ENCODE data around the gene MTMR3.

MTMR3 gene

DNA sequence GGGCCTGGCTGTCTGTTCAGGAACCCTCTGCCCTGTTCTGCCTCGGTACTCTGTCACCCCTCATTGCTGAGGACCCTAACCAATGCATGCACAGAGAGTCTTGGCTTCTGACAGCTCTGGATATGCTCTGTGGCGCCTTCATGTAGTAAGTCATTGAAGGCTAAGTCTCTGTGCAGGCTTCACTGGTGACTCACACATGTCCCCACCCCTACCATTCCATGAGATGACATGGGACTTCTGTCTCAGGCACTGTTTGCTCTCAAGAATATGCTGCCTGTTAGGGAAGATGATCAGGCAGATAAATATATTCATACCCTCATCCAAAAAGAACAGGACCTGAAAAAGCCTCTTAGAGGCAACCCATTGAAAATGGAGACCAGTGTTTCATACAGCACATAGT, 153.7 kb downstream of the MTMR3 start:
- no peak for DNase-seq (ENCODE audit: low read depth)
- no peak overlapping the region for H3K4me3 ChIP-seq (ENCODE audit: low read depth, low read length)
- TF ChIP-seq, protein P1, sequence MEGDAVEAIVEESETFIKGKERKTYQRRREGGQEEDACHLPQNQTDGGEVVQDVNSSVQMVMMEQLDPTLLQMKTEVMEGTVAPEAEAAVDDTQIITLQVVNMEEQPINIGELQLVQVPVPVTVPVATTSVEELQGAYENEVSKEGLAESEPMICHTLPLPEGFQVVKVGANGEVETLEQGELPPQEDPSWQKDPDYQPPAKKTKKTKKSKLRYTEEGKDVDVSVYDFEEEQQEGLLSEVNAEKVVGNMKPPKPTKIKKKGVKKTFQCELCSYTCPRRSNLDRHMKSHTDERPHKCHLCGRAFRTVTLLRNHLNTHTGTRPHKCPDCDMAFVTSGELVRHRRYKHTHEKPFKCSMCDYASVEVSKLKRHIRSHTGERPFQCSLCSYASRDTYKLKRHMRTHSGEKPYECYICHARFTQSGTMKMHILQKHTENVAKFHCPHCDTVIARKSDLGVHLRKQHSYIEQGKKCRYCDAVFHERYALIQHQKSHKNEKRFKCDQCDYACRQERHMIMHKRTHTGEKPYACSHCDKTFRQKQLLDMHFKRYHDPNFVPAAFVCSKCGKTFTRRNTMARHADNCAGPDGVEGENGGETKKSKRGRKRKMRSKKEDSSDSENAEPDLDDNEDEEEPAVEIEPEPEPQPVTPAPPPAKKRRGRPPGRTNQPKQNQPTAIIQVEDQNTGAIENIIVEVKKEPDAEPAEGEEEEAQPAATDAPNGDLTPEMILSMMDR (IDR thresholded peaks at IDR 0.05; ENCODE audit: low read depth, low read length, missing control alignments), result no peak

DNA sequence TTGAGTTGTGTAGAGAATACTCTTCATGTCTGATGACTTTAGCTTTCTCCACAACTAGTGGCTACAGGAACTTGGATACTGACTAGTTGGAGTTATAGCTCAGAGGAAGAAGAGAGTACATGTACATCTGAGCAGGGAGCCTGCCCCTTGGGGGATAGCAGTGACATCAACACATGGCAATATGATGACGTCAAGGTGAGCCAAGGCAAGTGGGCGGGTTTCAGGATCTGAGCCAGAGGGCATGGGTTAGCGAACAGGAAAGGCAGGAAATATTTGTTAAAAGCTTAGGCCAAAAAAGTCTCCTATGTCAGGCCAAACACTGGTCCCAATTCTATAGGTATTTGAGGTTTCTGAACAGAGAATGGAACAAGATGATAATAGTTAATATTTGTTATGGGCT, 155.2 kb downstream of the MTMR3 start:
- H3K4me3 ChIP-seq (ENCODE audit: low read depth, low read length), result no peak overlapping the region
- TF ChIP-seq, protein P1 (IDR thresholded peaks at IDR 0.05; ENCODE audit: low read depth, low read length, missing control alignments), result no peak
- DNase-seq (ENCODE audit: low read depth), result no peak

DNA sequence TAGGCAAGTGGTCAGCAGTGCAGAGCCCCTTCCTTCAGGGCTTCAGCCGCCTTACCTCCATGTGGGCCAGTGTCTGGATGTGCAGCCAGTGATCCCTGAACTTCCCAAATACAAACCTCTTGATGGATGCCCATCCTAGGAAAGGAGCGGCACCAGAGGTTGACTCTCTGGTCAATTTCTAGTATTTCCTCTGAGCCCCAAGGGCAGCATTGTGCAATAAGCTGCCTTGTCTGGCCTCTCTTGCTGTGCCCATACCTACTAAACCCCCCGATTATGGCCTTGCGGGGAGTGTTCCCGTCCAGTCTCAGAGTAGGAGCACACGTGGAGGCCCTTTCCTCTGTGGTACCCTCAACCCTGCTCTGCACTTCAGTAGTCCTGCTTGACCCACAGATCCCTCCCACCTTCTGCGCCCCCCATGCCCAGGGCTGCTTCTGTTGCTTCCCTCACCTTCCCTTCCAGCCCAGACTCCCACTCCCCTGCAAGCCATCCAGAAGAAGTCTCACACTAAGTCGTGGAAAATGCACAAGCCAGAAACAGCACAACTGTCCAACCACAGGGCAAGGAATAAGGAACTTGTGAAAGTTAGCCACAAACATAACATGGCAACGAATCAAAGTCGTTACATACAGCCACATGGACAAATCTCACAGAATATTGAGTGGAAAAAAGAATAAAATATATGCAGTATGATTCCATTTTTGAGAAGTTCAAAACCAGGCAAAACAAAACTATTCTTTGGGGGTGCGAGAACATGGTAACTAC, 157.7 kb downstream of the MTMR3 start:
- H3K4me3 ChIP-seq (ENCODE audit: low read depth, low read length), result no peak overlapping the region
- DNase-seq (ENCODE audit: low read depth), result no peak
- TF ChIP-seq, protein P1 (IDR thresholded peaks at IDR 0.05; ENCODE audit: low read depth, low read length, missing control alignments), result no peak

DNA sequence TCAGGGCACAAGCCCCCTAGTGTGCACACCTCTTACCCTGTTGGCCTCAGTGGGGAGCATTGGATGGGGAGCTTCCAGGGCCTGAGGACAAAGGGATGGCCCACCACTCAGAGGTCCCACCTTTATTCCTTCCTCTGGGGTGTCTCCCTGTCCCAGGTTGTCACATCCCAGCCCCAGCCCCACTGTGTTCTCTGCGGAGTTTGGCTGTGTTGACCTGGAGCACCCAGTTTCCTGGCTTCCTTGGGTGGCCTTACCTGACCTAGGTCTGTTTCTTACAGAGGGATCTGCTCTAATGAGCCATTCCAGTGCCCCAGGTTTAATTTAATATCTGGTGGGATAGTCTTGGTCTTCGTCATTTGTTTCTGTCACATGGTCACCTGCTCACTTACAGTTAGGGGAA, 158.5 kb downstream of the MTMR3 start:
- no peak overlapping the region for H3K4me3 ChIP-seq (ENCODE audit: low read depth, low read length)
- no peak for DNase-seq (ENCODE audit: low read depth)
- TF ChIP-seq, protein P1 (IDR thresholded peaks at IDR 0.05; ENCODE audit: low read depth, low read length, missing control alignments), result no peak

GRCh38 chr22:30041881-30042280, 158.9 kb downstream of the MTMR3 start:
- no peak overlapping the region for H3K4me3 ChIP-seq (ENCODE audit: low read depth, low read length)
- TF ChIP-seq, protein P1 (IDR thresholded peaks at IDR 0.05; ENCODE audit: low read depth, low read length, missing control alignments), result no peak
- DNase-seq (ENCODE audit: low read depth), result no peak

DNA sequence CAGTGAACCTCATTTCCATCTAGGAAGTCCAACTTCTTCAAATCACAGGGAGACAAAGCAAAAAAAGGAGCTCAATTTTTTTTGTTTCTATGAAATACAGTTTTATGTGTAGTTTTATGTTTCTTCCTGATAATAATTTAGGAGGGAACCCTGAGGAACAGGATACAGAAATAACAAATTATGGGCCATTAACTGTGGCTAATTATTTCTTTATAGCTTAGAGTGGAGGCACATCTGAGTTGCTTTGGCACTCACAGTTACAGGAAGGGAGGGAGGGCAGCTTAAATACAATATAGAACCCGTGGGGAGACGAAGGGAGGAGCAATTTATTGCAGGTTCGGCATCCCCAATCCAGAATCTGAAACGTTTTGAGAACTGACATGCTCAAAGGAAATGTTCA, 160.2 kb downstream of the MTMR3 start:
- no peak overlapping the region for H3K4me3 ChIP-seq (ENCODE audit: low read depth, low read length)
- DNase-seq (ENCODE audit: low read depth), result no peak
- TF ChIP-seq, protein P1 (IDR thresholded peaks at IDR 0.05; ENCODE audit: low read depth, low read length, missing control alignments), result no peak

GRCh38 chr22:30044369-30044768, 161.4 kb downstream of the MTMR3 start:
- TF ChIP-seq, protein P1 (IDR thresholded peaks at IDR 0.05; ENCODE audit: low read depth, low read length, missing control alignments), result no peak
- H3K4me3 ChIP-seq (ENCODE audit: low read depth, low read length), result no peak overlapping the region
- no peak for DNase-seq (ENCODE audit: low read depth)

Measured in GM12864 (cell line).